HG03442 (cell line): Measurements from ENCODE around the gene ERCC6L2.

ENCODE experiments used
- ATAC-seq: cut with Tn5 transposase; IDR thresholded peaks from one replicate; pipeline ENCODE4 v1.9.1; 2021; ENCODE audit warnings: mild to moderate bottlenecking, moderate library complexity; ENCODE audit not compliant: unreplicated experiment

The ERCC6L2 gene

GRCh38 chr9:95875305-95876137 lies at the start of gene ERCC6L2:
ERCC6L2 (plus strand) TSS chr9:95875691; CDS start chr9:95876039, 348 bp downstream.
- peak; percentile 86 for ATAC-seq

- ATAC-seq: no peak
Measured at GRCh38 chr9:95826183-95826838, 49.2 kb upstream of the ERCC6L2 start.

DNA sequence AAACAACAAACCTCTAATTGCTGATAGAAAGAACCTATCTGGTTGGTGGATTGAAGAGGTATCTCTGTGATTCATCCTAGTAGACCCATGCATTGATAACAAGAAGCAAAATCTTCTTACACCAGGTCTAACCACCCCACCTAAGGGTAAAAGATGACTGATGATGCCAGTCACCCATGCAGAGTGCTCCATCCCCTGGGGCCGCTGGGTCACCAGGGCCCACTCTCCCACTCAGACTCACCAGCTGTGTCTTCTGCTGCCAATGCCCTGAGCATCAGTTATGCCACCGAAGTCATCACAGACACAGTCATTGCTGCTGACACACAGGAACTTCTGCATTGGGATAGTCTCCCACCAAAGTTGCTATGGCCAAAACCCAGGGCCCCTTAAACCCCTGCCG lies 44.7 kb upstream of the ERCC6L2 start:
- ATAC-seq: no peak

- ATAC-seq: no peak
Measured at GRCh38 chr9:95831810-95832209, 43.7 kb upstream of the ERCC6L2 start.

- no peak for ATAC-seq
Measured at GRCh38 chr9:95833546-95834178, 41.8 kb upstream of the ERCC6L2 start.

DNA sequence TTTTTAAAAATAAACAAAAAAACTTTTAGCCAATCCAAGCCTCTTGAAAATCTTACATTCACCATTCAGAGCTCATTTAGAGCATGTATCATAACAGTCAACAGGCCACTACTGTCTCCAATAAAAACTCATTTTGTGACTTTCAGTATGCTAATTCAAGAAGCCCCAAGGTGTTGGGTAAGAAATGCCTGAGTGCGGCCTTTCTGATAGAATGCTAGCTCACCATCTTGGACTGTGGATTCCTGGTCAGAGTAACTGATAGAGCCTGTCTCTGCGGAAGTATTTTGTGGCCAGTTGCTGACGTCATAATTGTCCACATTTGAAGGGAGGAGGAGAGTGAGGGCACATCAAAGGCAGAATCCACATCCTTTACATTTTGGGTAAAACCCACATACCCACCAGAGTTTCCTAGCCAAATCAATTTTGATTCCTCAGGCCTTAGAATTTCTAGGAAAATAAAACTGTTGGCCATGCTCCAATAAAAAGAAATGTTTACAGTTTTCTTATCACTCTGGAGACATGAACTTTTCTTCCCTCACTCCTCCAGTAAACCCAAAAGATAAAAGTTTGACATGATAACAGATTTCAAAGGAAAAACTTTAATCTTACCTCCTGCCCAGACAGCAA lies 41.1 kb upstream of the ERCC6L2 start:
- no peak for ATAC-seq

GRCh38 chr9:95835393-95835792 lies 40.1 kb upstream of the ERCC6L2 start:
- no peak for ATAC-seq

DNA sequence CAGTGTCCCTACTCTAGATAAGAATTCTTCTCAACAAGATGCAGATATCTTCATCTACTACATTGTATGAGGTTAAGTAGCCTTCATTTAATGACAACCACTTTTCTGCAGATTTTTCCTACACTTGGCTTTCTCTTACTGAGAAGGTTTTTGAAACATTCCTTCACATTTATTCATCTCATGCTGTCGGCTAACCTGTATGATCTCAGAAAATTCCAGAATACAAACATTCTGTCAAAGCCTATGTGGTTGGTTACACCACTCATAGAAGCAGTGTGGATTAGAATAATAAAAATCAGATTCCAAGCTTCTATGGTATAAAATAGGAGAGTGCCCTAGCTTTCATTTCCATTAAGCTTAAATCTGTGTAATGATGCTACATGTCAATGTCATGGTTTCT lies 39.4 kb upstream of the ERCC6L2 start:
- no peak for ATAC-seq

GRCh38 chr9:95839012-95839411 lies 36.5 kb upstream of the ERCC6L2 start:
- ATAC-seq: no peak

- ATAC-seq: no peak
Measured at GRCh38 chr9:95840074-95840473, 35.4 kb upstream of the ERCC6L2 start.

DNA sequence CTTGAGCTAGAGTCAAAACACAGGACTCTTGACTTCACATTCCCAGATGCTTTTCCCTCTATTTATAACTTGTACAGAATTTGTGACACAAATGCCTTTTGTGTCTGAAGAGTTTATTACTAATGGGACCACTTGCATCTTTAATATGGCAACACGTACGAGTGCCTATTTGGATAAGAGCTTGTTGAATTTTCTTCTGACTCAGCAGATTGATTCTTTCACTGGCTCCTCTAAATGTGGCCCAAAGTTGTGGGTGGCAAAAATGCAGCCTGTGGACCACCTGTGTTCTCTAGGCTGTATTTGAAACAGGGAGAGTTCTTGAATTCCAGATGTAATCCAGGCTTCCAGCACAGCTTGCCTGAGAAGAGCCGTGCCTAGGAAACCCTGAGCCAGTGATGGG lies 34.1 kb upstream of the ERCC6L2 start:
- ATAC-seq: no peak

DNA sequence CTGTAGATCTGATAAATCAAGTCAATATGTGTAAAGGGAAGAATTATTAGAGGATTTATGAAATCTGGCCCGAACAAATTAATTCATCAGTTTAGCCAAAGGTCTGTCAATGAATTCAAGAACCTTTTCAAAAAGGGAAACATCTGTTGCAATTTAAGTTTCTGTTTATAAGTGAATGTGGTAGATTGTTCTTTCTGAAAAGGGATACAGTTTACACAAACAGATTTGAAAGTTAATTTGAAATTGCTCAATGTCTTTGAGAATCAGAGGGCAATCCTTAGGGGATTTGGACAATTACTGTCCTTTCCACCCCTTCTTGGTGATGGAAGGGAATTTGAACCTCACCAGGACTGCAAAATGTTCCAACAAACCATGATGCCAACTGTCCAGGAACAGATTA lies 29.7 kb upstream of the ERCC6L2 start:
- ATAC-seq: no peak

DNA sequence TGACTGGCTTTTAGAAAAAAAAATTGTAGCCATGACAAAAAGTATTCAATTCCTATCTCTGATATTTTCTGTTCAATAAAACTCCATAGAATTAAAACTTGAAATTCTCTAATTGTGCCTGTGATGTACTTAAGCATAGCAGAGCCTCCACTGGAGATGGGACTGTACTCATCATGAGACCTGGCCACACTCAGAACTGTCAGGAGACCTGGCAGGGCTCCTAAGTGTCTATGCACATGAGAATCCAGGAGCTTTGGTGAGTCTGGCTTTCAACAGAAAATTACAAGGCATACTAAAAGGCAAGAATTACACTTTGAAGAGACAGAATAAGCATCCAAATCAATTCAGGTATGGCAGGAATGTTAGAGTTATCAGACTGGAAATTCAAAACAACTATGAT lies 26.7 kb upstream of the ERCC6L2 start:
- no peak for ATAC-seq

DNA sequence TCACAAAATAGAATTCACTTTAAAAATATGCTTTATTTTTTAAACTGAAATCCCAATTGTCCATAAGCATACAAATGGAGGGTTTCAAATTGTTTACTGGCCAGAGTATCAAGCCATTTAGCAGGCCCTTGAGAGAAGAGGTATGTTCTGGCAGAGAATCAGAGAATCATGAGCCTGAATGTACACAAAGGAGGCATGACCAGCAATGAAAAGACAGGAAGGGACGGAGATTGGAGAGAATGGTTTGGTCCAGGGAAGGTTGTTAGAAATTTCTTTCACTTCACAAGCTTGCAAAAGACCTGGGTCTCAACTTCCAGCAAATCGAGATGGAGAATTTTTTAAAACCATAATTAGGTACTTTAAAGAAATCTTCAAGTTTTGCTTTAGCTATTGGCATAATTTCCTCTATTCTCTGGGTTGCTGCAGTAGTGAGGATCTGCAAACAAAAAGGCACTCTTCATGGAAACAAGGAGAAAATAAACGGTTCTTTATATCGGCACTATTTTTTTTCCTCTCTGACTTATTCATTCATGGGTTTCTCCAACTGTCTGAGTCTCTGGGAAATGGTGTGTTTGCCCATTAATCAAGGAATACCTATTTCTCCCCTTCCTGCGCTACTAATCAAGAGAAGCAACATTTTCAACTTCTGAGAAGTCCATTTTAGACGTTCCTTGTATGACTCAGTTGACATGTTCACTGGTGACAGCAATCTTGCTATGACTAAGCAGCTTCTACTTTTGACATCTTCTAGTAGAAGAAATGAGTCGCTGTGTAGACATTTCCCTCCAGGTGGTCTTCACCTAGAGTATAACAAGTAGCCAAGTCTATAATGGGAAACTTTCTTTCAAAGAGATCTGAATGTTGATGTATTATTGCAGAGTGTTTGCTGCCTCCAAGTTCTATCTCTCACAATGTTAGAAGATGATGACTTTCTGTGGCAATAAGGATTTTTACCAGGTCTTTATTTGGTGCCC lies 23.1 kb upstream of the ERCC6L2 start:
- ATAC-seq: peak; percentile 94

GRCh38 chr9:95854386-95855020 lies 21.0 kb upstream of the ERCC6L2 start:
- no peak for ATAC-seq

GRCh38 chr9:95855961-95856360 lies 19.5 kb upstream of the ERCC6L2 start:
- ATAC-seq: no peak

DNA sequence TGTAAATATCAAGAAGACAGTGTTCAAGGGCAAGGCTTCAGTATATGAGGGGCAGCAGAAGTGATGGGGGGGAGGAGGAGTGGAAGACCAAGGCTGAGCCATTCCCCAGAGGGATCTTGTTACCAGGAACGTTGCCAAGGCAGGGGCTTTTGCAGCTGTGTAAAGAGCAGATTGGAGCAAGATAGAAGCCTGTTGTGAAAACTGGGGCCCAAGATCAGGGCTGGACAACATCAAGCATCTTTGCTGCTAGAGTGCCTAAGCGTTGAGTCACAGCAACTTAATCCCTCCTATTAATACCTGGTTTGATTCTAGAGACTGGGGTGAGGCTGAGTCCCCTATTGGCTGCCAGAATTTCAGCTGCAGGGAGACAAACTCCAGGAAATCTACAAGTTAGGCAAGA lies 18.4 kb upstream of the ERCC6L2 start:
- ATAC-seq: no peak

GRCh38 chr9:95857896-95858295 lies 17.6 kb upstream of the ERCC6L2 start:
- ATAC-seq: peak; percentile 49

GRCh38 chr9:95862343-95862742 lies 13.1 kb upstream of the ERCC6L2 start:
- no peak for ATAC-seq
